Measurements from ENCODE around the gene PROX1. TPM values are rescaled to one million over a fixed set of nuclear protein-coding genes. Genes with fewer than 3 reads are reported as not detected.
"Not testable (repeated sequence)": the region's sequence is repeated elsewhere in the genome, so short reads cannot be mapped to it uniquely, and the experiment has no call there.

PROX1 gene
- total RNA-seq, 2 experiments from 2014 or later = 0.09 TPM; not detected in 1

GRCh38 chr1:214085325-214085724, 97.6 kb downstream of the PROX1 start:
- CTCF ChIA-PET = no interaction called here
- ATAC-seq = no peak

GRCh38 chr1:214086945-214087344, 99.2 kb downstream of the PROX1 start:
- intact Hi-C loops (cut with micrococcal nuclease) = no loop called here
- Mint-ChIP-seq H3K27ac (no peak overlapping the region), H3K4me1 (ENCODE audit: low read depth) (no peaks in the 10 kb centered on the region), H3K36me3 (ENCODE audit: low read depth) (no peaks in the 10 kb centered on the region), H3K4me3 (no peak overlapping the region), H3K9me3 (peaks cover 3% of the 10 kb centered on the region), H3K27me3 (peaks cover 16% of the 10 kb centered on the region)
- TF ChIP-seq, protein P1, sequence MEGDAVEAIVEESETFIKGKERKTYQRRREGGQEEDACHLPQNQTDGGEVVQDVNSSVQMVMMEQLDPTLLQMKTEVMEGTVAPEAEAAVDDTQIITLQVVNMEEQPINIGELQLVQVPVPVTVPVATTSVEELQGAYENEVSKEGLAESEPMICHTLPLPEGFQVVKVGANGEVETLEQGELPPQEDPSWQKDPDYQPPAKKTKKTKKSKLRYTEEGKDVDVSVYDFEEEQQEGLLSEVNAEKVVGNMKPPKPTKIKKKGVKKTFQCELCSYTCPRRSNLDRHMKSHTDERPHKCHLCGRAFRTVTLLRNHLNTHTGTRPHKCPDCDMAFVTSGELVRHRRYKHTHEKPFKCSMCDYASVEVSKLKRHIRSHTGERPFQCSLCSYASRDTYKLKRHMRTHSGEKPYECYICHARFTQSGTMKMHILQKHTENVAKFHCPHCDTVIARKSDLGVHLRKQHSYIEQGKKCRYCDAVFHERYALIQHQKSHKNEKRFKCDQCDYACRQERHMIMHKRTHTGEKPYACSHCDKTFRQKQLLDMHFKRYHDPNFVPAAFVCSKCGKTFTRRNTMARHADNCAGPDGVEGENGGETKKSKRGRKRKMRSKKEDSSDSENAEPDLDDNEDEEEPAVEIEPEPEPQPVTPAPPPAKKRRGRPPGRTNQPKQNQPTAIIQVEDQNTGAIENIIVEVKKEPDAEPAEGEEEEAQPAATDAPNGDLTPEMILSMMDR (IDR thresholded peaks at IDR 0.05) = no peak
- ChIA-PET POLR2A (no interaction called here), CTCF (no interaction called here)
- DNase-seq = no peak
- ATAC-seq = no peak

More at GRCh38 chr1:214085325-214085724, 97.6 kb downstream of the PROX1 start:
- TF ChIP-seq, protein P1 (IDR thresholded peaks at IDR 0.05) = no peak
- H3K36me3 Mint-ChIP-seq (ENCODE audit: low read depth) = no peaks in the 10 kb centered on the region
- no peaks in the 10 kb centered on the region for H3K4me1 Mint-ChIP-seq (ENCODE audit: low read depth)
- no peak for DNase-seq
- H3K27me3 Mint-ChIP-seq = peaks cover 8% of the 10 kb centered on the region
- POLR2A ChIA-PET = no interaction called here
- intact Hi-C loops (cut with micrococcal nuclease) = no loop called here
- no peak overlapping the region for H3K27ac Mint-ChIP-seq
- no peak overlapping the region for H3K4me3 Mint-ChIP-seq
- H3K9me3 Mint-ChIP-seq = peaks cover 3% of the 10 kb centered on the region

- H3K27ac Mint-ChIP-seq; intact Hi-C loops (cut with micrococcal nuclease); H3K9me3 Mint-ChIP-seq; ATAC-seq; H3K4me1 Mint-ChIP-seq (ENCODE audit: low read depth); H3K36me3 Mint-ChIP-seq (ENCODE audit: low read depth); H3K4me3 Mint-ChIP-seq; DNase-seq; POLR2A ChIA-PET: not testable (repeated sequence)
- peaks cover 18% of the 10 kb centered on the region for H3K27me3 Mint-ChIP-seq
- CTCF ChIA-PET = interaction anchor here (0.6 kb wide), 1 partner anchor 67 kb away, joined by 3 read pairs; no protein-coding TSS in a partner anchor
Measured at GRCh38 chr1:214089003-214089402, 101.2 kb downstream of the PROX1 start.
